Fibroblast of skin of left biceps (primary cell): ENCODE measurements around the gene TCP11L2.

Source experiments
- DNase-seq, 2 experiments: peaks; one replicate each; pipeline ENCODE4 v3.0.0-alpha.2; 2013; ENCODE audit warnings: low read depth in 2 of 2

The TCP11L2 gene

GRCh38 chr12:106302401-106303201, at the start of gene TCP11L2:
Gene TCP11L2, plus strand, starts transcription at chr12:106302733. Its CDS starts 8,343 bp downstream, at chr12:106311076.
- peak; percentile 57 to 61 for DNase-seq

GRCh38 chr12:106254724-106255123, 47.8 kb upstream of the TCP11L2 start:
- no peak for DNase-seq

- DNase-seq, result no peak
These were observed 47.0 kb upstream of the TCP11L2 start for GRCh38 chr12:106255493-106255892.

GRCh38 chr12:106255952-106256351, 46.6 kb upstream of the TCP11L2 start:
- DNase-seq, result no peak

GRCh38 chr12:106256524-106256923, 46.0 kb upstream of the TCP11L2 start:
- no peak for DNase-seq

GRCh38 chr12:106258226-106258625, 44.3 kb upstream of the TCP11L2 start:
- no peak for DNase-seq

- DNase-seq, result no peak
These were observed 43.6 kb upstream of the TCP11L2 start for GRCh38 chr12:106258935-106259334.

GRCh38 chr12:106265116-106265515, 37.4 kb upstream of the TCP11L2 start:
- no peak for DNase-seq

- DNase-seq, result no peak
These were observed 35.0 kb upstream of the TCP11L2 start for GRCh38 chr12:106267535-106267934.

GRCh38 chr12:106269150-106269771, 33.3 kb upstream of the TCP11L2 start:
- no peak for DNase-seq

- no peak for DNase-seq
These were observed 30.7 kb upstream of the TCP11L2 start for GRCh38 chr12:106271575-106272505.

- DNase-seq, result no peak
These were observed 29.0 kb upstream of the TCP11L2 start for GRCh38 chr12:106273491-106273890.

GRCh38 chr12:106274012-106274411, 28.5 kb upstream of the TCP11L2 start:
- DNase-seq, result no peak

- DNase-seq, result no peak
These were observed 27.9 kb upstream of the TCP11L2 start for GRCh38 chr12:106274575-106275121.

GRCh38 chr12:106275458-106275857, 27.1 kb upstream of the TCP11L2 start:
- no peak for DNase-seq

GRCh38 chr12:106276032-106276740, 26.3 kb upstream of the TCP11L2 start:
- no peak for DNase-seq

GRCh38 chr12:106280106-106280505, 22.4 kb upstream of the TCP11L2 start:
- no peak for DNase-seq

GRCh38 chr12:106281056-106281782, 21.3 kb upstream of the TCP11L2 start:
- no peak for DNase-seq

GRCh38 chr12:106281804-106282203, 20.7 kb upstream of the TCP11L2 start:
- DNase-seq, result no peak

- no peak for DNase-seq
These were observed 20.0 kb upstream of the TCP11L2 start for GRCh38 chr12:106282457-106283097.
